OCI-LY7 (cell line): ENCODE data around the gene FERMT3. TPM values are rescaled to one million over a fixed set of nuclear protein-coding genes. Genes with fewer than 3 reads are reported as not detected.

Experiments
- BruUV-seq: library from RNA; stranded (reverse); fragments of 400-500 nt; replicated peaks from 2 replicates; lab custom pipeline; 2021; lab: Mats Ljungman, UMichigan
- CTCF ChIA-PET: fragments of 300-600 bp; sonication (Branson Sonifier 250); formaldehyde crosslinking; loops from one replicate; lab custom pipeline; 2022; ENCODE audit warnings: antibody characterized with exemption; ENCODE audit not compliant: unreplicated experiment; lab: Charles Lee
- POLR2A ChIA-PET: fragments of 300-600 bp; sonication (Branson Sonifier 250); formaldehyde crosslinking; loops from one replicate; lab custom pipeline; 2022; ENCODE audit warnings: antibody characterized with exemption; lab: Charles Lee
- DNase-seq: peaks from one replicate; pipeline ENCODE4 v3.0.0-alpha.2; 2015; ENCODE audit warnings: low spot score
- H2AFZ ChIP-seq: fragments of 200-600 bp; sonication (generic), shearing (Covaris generic); 2 replicates; pipeline ENCODE4 v1.6.1; 2014; ENCODE audit warnings: mild to moderate bottlenecking, antibody characterized with exemption, low read length, moderate library complexity
- H3K27ac ChIP-seq: fragments of 200-600 bp; sonication (generic); 2 replicates; pipeline ENCODE4 v1.5.1; 2014; ENCODE audit warnings: mixed run types, low read depth, mild to moderate bottlenecking, moderate library complexity, low read length, inconsistent platforms; ENCODE audit not compliant: poor library complexity, severe bottlenecking
- H3K36me3 ChIP-seq: fragments of 200-600 bp; sonication (generic); 2 replicates; pipeline ENCODE4 v1.6.1; 2014; ENCODE audit warnings: mild to moderate bottlenecking, antibody characterized with exemption, low read length, moderate library complexity, mixed read lengths; ENCODE audit not compliant: insufficient read depth
- H3K4me1 ChIP-seq: fragments of 200-600 bp; sonication (generic); 2 replicates; pipeline ENCODE4 v1.5.1; 2014; ENCODE audit warnings: mild to moderate bottlenecking, low read length; ENCODE audit not compliant: insufficient read depth, poor library complexity, severe bottlenecking
- H3K4me2 ChIP-seq: fragments of 200-600 bp; sonication (generic); 2 replicates; pipeline ENCODE4 v1.6.1; 2014; ENCODE audit warnings: mild to moderate bottlenecking, low read length
- H3K4me3 ChIP-seq: fragments of 200-600 bp; sonication (generic); 2 replicates; pipeline ENCODE4 v1.5.1; 2014; ENCODE audit warnings: mild to moderate bottlenecking, low read depth, low read length; ENCODE audit not compliant: poor library complexity, severe bottlenecking
- H3K79me2 ChIP-seq: fragments of 200-600 bp; sonication (generic); 2 replicates; pipeline ENCODE4 v1.6.1; 2016; ENCODE audit warnings: low read depth, mild to moderate bottlenecking, low read length, moderate library complexity, mixed read lengths; ENCODE audit not compliant: insufficient read depth
- H3K9me2 ChIP-seq: fragments of 200-600 bp; sonication (generic); 2 replicates; pipeline ENCODE4 v1.6.1; 2016; ENCODE audit warnings: mild to moderate bottlenecking, low read length, mixed read lengths; ENCODE audit not compliant: insufficient read depth
- H3K9me3 ChIP-seq: fragments of 200-600 bp; sonication (generic); 2 replicates; pipeline ENCODE4 v1.6.1; 2014; ENCODE audit warnings: mild to moderate bottlenecking, mixed run types, low read length, mixed read lengths
- H4K20me1 ChIP-seq: fragments of 200-600 bp; sonication (generic); 2 replicates; pipeline ENCODE4 v1.6.1; 2014; ENCODE audit warnings: mild to moderate bottlenecking, antibody characterized with exemption, low read length, moderate library complexity, mixed read lengths; ENCODE audit not compliant: insufficient read depth
- EZH2phosphoT487 ChIP-seq: fragments of 200-600 bp; sonication (generic); IDR thresholded peaks from 2 replicates; pipeline ENCODE4 v1.6.1; 2018; ENCODE audit warnings: low read depth, borderline replicate concordance, mild to moderate bottlenecking, mixed run types, antibody characterized with exemption, low read length, moderate library complexity, mixed read lengths
- intact Hi-C: fragments of 100-400 bp; cut with micrococcal nuclease; formaldehyde crosslinking; loops from one replicate; pipeline ENCODE4 v1.10.0; 2022; ENCODE audit not compliant: unreplicated experiment
- total RNA-seq, 2 experiments: library from RNA; depleted of rRNA in 1 of 2; stranded (reverse); fragments of >200 nt in 1 of 2; shearing (Covaris generic) in 1 of 2; gene quantifications; 2 replicates each; pipeline ENCODE4 v1.2.3, GENCODE V29; 2014 to 2022
- TF ChIP-seq, protein P1 (sequence below): fragments of 200-600 bp; sonication (generic); conservative IDR thresholded peaks from 2 replicates; pipeline ENCODE4 v1.5.1; 2014; ENCODE audit warnings: mild to moderate bottlenecking, antibody characterized with exemption, low read length, moderate library complexity, mixed read lengths

FERMT3 gene
- total RNA-seq, 2 experiments from 2014 or later, result 120 to 201 TPM

DNA sequence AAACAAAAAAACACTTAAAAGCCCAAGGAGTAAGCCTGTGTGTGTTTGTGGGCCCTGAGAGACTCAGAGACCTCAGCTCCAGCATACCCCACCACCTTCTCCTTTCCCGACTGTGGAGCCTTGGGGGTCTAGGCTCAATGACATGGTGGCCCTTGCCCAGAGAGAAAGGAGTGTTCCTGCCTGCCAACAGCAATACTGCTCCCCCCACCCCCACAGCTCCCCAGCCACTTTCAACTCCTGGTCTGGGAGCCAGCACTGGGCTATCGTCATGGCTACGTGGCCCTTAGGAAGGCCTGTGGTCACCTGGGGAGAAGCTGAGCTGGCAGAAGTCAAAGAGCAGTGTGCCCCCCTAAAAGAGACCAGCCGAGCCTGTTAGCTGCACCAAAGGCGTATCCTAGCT, 37.6 kb downstream of the FERMT3 start:
- intact Hi-C loops, result no loop called here

GRCh38 chr11:64244966-64245365, 38.4 kb downstream of the FERMT3 start:
- no peaks in the 10 kb centered on the region for H3K9me3 ChIP-seq
- intact Hi-C loops, result no loop called here
- no TSS peak for BruUV-seq
- ChIA-PET CTCF (interaction anchor here (0.7 to 1.4 kb wide), 2 partner anchors 13 to 73 kb away, joined by 3 read pairs; partner anchors contain the start of genes PRDX5 and TRMT112), POLR2A (interaction anchor here (0.6 to 2.0 kb wide), 6 partner anchors 15 to 40 kb away, joined by 3 to 8 read pairs (median 4); partner anchors contain the start of genes DNAJC4, FERMT3, NUDT22 and TRPT1)
- H3K27ac ChIP-seq, result peak overlapping the region; percentile 69
- H3K4me1 ChIP-seq, result peaks cover 51% of the 10 kb centered on the region
- no peaks in the 10 kb centered on the region for H4K20me1 ChIP-seq
- H3K36me3 ChIP-seq, result peaks cover 29% of the 10 kb centered on the region
- H3K4me2 ChIP-seq, result peak overlapping the region; percentile 81
- H3K79me2 ChIP-seq, result peaks cover 28% of the 10 kb centered on the region
- H3K4me3 ChIP-seq, result peak overlapping the region; percentile 88
- no peak for DNase-seq
- H3K9me2 ChIP-seq, result no peaks in the 10 kb centered on the region
- no peak for TF ChIP-seq EZH2phosphoT487
- TF ChIP-seq, protein P1, sequence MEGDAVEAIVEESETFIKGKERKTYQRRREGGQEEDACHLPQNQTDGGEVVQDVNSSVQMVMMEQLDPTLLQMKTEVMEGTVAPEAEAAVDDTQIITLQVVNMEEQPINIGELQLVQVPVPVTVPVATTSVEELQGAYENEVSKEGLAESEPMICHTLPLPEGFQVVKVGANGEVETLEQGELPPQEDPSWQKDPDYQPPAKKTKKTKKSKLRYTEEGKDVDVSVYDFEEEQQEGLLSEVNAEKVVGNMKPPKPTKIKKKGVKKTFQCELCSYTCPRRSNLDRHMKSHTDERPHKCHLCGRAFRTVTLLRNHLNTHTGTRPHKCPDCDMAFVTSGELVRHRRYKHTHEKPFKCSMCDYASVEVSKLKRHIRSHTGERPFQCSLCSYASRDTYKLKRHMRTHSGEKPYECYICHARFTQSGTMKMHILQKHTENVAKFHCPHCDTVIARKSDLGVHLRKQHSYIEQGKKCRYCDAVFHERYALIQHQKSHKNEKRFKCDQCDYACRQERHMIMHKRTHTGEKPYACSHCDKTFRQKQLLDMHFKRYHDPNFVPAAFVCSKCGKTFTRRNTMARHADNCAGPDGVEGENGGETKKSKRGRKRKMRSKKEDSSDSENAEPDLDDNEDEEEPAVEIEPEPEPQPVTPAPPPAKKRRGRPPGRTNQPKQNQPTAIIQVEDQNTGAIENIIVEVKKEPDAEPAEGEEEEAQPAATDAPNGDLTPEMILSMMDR, result no peak
- H2AFZ ChIP-seq, result no peak overlapping the region

More for the DNA sequence above, 37.6 kb downstream of the FERMT3 start:
- ChIA-PET POLR2A (interaction anchor here (0.9 kb wide), 1 partner anchor 20 kb away, joined by 5 read pairs; no protein-coding TSS in a partner anchor), CTCF (interaction anchor here (0.7 kb wide), 1 partner anchor 60 kb away, joined by 3 read pairs; no protein-coding TSS in a partner anchor)
- Histone ChIP-seq H3K9me2 (no peaks in the 10 kb centered on the region), H3K4me3 (no peak overlapping the region), H3K4me2 (no peak overlapping the region), H4K20me1 (no peaks in the 10 kb centered on the region), H3K4me1 (peaks cover 51% of the 10 kb centered on the region), H2AFZ (no peak overlapping the region), H3K79me2 (peaks cover 28% of the 10 kb centered on the region), H3K27ac (peak overlapping the region; percentile 4), H3K9me3 (no peaks in the 10 kb centered on the region), H3K36me3 (peaks cover 29% of the 10 kb centered on the region)
- BruUV-seq, result no TSS peak
- TF ChIP-seq EZH2phosphoT487, result no peak
- TF ChIP-seq, protein P1, result no peak
- DNase-seq, result no peak

DNA sequence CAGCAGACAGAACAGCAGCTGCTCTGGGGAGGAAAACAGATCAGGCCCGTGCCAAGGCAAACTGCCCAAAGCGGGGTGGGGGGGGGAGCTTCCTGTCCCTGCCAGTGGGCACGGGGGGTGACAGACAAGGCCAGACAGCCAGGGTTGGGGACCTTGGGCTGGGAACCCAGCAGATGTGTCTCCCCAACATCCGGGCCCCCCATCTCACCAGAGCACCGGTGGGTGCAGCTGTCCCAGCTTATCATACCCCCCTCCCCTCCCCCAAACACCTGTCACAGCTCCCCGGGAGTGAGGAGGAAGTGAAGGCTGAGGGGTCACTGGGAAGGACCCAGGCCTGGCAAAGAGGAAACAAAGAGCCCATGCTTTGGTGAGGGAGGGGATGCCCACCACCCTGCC, 38.9 kb downstream of the FERMT3 start:
- CTCF ChIA-PET, result interaction anchor here (0.7 to 1.4 kb wide), 3 partner anchors 13 to 72 kb away, joined by 3 read pairs; partner anchors contain the start of genes PRDX5 and TRMT112
- intact Hi-C loops, result no loop called here
- H3K4me3 ChIP-seq, result peak overlapping the region; percentile 88
- POLR2A ChIA-PET, result interaction anchor here (0.6 to 2.0 kb wide), 6 partner anchors 15 to 41 kb away, joined by 3 to 8 read pairs (median 4); partner anchors contain the start of genes DNAJC4, FERMT3, NUDT22 and TRPT1
- BruUV-seq, result no TSS peak
- H3K27ac ChIP-seq, result peak overlapping the region; percentile 69
- H3K36me3 ChIP-seq, result peaks cover 29% of the 10 kb centered on the region
- peaks cover 51% of the 10 kb centered on the region for H3K4me1 ChIP-seq
- H3K9me3 ChIP-seq, result no peaks in the 10 kb centered on the region
- no peaks in the 10 kb centered on the region for H3K9me2 ChIP-seq
- H2AFZ ChIP-seq, result no peak overlapping the region
- H4K20me1 ChIP-seq, result no peaks in the 10 kb centered on the region
- TF ChIP-seq EZH2phosphoT487, result no peak
- peaks cover 28% of the 10 kb centered on the region for H3K79me2 ChIP-seq
- H3K4me2 ChIP-seq, result peak overlapping the region; percentile 81
- peak; percentile 57 for DNase-seq
